AG20443 (cell line): ENCODE data around the gene BTBD17.
"Not testable (repeated sequence)": the region's sequence is repeated elsewhere in the genome, so short reads cannot be mapped to it uniquely, and the experiment has no call there.

Source experiments
- DNase-seq: peaks from one replicate; pipeline ENCODE4 v3.0.0; 2012; ENCODE audit warnings: low spot score, mixed read lengths

The BTBD17 gene, protein sequence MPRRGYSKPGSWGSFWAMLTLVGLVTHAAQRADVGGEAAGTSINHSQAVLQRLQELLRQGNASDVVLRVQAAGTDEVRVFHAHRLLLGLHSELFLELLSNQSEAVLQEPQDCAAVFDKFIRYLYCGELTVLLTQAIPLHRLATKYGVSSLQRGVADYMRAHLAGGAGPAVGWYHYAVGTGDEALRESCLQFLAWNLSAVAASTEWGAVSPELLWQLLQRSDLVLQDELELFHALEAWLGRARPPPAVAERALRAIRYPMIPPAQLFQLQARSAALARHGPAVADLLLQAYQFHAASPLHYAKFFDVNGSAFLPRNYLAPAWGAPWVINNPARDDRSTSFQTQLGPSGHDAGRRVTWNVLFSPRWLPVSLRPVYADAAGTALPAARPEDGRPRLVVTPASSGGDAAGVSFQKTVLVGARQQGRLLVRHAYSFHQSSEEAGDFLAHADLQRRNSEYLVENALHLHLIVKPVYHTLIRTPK

DNA sequence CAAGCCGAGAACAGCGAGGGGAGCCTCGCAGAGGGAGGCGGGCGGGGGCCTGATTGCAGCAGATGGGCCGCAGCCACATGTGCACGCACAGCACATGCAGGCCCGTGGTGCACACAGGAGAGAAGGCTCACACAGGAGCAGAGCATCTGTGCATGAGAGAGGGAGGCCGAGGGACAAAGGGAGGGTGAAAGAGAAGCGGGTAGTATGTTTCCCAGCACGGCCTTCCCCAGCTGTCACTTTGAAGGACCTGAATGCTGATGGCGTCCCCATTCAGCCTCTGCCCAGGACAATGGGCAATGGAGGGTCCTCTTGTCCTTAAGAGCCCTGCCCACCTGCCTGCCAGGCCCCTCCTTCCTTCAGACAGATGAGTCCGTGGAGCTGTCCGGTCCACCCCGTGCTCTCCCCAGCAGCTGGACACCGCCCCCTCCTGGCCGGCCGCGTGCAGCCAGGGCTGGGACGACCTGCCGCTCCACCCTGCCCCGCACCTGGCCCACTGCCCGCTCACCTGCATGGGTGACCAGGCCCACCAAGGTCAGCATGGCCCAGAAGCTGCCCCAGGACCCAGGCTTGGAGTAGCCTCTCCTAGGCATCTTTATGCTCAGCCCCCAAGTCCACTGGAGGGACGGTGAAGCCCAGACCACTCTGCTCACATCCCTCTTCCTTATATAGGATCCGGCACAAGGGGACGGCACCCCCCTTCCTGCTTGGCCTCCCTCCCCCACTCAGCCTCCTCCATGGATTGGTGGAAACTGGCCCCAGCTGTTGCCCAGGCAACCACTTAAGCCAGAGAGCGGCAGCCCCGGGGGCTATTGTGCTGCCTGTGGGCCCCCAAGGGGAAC is at the start of gene BTBD17:
Gene BTBD17, minus strand, starts transcription at position 639 of the 839 bp plus-strand sequence. Its CDS starts 49 bp downstream, at position 590.
- DNase-seq, result peak; percentile 64

- DNase-seq, result no peak
Observed at GRCh38 chr17:74410001-74410443, 48.4 kb upstream of the BTBD17 start.

- no peak for DNase-seq
Observed at GRCh38 chr17:74408815-74409214, 47.1 kb upstream of the BTBD17 start.

DNA sequence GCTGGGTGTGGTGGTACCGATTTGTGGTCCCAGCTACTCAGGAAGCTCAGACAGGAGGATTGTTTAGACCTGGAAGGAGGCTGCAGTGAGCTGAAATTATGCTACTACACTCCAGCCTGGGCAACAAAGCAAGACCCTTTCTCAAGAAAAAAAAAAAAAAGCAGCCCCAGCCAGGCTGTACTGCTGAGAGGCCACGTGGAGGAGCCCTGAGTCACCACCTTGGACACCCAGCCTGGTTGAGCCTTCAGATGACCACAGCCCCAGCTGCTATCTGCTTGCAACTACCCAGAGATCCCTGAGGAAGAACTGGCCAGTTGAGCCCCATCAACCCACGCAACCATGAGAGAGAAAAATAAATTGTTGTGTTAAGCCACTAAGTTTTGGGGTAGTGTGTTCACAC is 46.6 kb upstream of the BTBD17 start:
- DNase-seq, result no peak

DNA sequence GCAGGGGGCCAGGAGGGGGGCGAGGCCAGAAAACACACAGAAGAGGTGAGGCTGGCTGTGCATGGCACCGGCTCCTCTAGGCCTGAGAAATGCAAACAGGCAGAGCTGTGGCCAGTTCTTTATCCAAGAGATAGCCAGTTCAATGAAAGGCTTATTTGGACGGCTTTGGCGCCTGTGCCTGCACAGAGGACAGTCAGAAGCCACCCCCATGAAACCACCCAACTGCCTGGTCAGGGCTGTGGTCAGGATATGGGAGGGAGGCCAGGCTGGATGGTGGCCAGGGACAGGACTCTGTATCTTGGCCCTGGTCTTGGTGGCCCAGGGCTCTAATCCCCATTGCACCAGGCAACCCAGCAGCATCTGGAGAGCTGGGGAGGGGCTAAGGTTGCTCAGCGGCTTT is 45.7 kb upstream of the BTBD17 start:
- DNase-seq, result no peak

- DNase-seq, result not testable (repeated sequence)
Observed at GRCh38 chr17:74405311-74405710, 43.6 kb upstream of the BTBD17 start.

GRCh38 chr17:74404789-74405188 is 43.1 kb upstream of the BTBD17 start:
- DNase-seq, result no peak

DNA sequence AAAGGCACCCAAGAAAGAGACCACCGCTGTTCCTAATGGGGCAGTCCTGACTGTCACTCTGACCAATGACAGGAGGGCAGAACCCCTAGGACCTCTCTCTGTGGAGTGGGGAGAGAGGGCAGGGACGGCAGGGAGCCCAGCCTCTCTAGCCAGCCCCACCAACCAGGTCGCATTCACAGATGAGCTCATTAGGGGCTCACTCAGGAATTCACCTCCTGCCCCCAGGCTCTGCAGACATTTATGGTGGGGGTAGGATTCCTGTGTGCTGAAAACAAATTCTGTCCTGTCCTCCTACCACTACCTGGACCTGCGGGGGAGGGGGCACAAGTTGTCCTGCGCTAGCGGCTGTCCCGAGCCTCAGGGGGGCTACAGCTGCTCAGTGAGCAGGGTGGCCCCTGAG is 42.5 kb upstream of the BTBD17 start:
- DNase-seq, result no peak

DNA sequence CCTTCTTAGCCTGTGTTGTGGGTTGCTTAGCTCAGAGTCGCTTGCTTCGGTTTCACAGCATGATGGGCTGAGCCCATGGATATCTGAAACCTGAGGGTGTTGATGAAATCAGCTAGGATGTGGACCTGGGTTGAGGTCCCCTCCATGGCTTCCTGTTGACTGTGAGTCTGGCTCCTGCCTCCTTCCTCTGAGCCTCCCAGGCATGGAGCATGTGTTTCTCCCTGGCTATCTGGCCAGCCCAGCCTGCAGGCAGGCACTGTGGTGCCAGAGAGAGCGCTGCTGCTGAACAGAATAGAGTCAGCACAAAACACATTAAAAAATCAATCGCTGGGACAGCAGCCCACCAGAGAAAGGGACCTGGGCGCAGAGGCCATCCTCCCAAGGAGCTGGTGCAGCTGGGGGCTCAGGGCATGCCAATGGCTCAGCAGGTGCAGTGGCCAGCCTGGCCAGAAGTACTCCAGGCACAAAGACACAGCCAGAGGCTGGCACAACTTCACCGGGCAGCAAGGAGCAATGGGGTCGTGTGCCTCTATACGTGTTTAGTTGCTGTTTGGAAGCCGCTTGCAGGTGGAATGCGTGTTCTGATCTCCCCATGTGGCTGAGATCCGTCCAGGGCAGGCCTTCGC is 42.0 kb upstream of the BTBD17 start:
- DNase-seq, result no peak

- no peak for DNase-seq
Observed at GRCh38 chr17:74402048-74402447, 40.4 kb upstream of the BTBD17 start.

DNA sequence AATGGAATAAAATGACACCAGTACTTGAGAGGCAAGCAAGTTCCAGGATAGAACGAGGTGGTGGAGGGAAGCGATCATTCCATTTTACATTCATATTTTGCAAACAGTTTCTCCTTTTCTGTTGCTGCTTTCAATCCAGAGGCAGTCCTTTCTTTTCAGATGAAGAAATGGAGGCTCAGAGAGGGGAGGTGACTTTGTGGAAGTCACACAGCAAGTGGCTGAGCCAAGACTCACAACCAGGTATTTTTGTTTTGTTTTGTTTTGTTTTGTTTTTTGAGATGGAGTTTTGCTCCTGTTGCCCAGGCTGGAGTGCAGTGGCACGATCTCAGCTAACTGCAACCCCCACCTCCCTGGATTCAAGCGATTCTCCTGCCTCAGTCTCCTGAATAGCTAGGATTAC is 34.9 kb upstream of the BTBD17 start:
- no peak for DNase-seq

DNA sequence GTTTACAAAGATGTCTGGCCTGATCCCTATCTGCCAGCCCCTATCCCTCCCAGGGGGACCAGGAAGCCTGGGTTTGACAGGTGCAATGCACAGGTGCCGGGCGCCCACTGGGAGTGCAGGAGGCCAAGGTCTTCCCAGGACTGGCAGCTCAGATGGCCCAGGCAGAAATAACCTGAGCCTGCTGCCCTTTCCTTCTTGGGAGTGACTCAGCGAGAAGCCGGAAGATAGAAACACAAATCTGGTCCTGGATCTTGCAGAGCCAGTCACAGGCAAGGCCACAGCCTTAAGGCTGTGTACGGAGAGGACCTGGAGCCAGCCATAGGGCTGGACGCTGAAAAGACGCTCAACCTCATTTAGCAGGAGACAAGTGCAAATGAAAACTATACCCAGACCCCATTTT is 33.3 kb upstream of the BTBD17 start:
- DNase-seq, result no peak

DNA sequence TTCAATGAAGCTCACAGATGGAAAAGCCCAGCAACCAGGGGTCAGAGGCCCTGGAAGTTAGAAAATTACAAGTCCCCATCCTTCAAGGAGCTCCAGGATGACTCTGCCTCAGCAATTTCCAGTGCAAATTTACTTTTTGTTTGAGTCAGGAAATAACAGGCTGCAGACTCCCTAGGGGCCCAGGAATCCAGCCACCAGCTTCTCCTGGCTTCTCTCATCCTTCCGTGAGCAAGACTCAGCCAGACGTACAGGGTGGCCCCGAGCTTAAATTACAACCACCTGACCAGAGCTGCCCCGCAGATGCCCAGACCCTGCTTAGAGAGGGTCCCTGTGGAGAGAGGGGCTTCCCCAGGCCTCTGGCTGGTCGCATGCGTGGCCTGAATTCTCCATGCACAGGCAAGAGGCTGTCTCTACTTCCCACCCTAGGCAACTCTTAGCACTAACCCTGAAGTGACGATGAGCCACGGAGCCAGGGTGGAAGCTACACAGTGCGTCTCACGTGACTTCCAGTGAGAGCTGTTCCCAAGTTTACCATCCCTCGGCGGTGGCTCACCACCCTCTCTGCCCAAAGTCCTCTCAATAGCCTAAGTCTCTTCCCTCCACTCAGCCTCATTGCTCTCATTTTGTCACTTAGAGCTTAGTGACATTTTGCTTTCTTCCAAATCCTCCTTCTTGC is 32.7 kb upstream of the BTBD17 start:
- DNase-seq, result no peak

- DNase-seq, result no peak
Observed at GRCh38 chr17:74393346-74393942, 31.8 kb upstream of the BTBD17 start.

GRCh38 chr17:74392848-74393247 is 31.2 kb upstream of the BTBD17 start:
- DNase-seq, result no peak

DNA sequence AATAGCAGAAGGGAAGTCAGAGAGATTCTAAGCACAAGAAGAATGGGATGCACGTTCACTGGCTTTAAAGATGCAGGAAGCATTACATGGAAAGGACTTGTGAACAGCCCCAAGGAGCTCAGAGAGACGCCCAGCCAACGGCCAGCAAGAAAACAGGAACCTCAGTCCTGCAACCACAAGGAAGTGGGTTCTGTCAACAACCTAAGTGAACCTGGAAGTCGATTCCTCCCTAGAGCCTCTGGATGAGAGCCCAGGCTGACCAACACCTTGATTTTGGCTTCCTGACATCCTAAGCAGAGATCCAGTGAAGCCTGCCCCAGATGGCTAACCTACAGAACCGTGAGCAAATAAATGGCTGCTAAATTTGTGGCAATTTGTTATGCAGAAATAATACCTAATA is 30.1 kb upstream of the BTBD17 start:
- no peak for DNase-seq

GRCh38 chr17:74390680-74391653 is 29.3 kb upstream of the BTBD17 start:
- DNase-seq, result no peak

DNA sequence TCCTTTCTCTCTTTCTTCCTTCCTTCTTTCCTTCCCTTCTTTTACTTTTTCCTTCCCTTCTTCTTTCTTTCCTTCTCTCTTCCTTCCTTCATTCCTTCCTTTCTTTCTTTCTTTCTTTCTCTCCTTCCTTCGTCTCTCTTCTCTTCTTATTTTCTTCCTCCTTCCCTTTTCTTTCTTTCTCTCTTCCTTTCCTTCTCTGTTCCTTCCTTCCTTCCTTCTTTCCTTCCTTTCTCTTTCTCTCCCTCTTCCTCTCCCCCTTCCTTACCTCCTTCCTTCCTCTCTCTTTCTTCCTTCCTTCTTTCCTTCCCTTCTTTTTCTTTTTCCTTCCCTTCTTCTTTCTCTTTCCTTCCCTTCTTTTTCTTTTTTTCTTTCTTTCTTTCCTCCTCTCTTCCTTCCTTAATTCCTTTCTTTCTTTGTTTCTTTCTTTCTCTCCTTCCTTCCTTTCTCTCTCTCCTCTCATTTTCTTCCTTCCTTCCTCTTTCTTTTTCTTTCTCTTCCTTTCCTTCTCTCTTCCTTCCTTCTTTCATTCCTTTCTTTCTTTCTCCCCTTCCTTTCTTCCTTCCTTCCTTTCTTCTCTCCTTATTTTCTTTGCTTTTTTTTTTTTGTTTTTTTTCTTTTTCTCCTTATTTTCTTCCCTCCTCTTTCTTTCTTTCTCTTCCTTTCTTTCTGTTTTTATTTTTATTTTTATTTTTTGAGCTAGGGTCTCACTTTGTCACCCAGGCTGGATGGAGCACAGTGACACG is 28.4 kb upstream of the BTBD17 start:
- DNase-seq, result no peak

- no peak for DNase-seq
Observed at GRCh38 chr17:74389084-74389753, 27.6 kb upstream of the BTBD17 start.
